Medulla oblongata (tissue), 1 donor: ENCODE data around the gene ARSA.
"Not testable (repeated sequence)": the region's sequence is repeated elsewhere in the genome, so short reads cannot be mapped to it uniquely, and the experiment has no call there.

Source experiments
- DNase-seq: peaks from one replicate; pipeline ENCODE4 v3.0.0-alpha.2; 2015; ENCODE audit errors: extremely low spot score

ARSA gene

DNA sequence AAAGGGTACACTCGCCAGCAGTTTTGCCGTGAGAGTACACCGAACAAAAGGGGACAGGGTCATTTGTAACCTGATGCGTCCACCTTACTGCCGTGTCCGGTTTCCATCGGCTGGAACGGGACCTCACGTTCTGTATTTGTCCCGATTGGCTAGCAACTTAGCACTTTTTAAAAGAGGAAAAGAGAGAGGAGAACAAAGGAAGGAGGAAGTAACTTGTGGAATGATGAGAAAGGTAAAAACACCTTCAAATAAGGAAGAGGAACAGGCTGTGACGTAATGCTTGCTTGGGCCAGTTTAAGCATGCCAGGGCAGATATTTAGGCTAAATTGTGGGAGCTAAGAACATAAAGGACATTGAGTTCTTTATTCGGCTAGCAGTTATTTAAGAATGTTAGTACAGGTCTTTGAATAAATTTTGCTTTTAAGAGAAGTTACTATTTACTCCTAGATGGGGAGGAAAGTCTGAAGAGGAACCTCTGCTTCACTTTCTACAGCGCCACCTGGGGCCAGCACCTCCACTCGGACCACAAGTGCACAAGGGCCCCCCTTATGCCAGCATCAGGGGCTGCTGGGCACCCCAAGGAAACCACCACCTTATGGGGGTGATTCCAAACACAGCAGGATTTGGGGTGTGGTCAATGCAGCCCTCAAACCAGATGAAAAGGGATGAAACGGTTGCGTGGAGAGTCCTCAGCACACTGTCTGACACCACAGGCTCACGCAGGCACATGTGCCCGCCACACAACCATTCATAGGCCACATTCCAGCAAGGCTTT lies 5.8 kb downstream of the ARSA start:
- DNase-seq, result no peak

DNA sequence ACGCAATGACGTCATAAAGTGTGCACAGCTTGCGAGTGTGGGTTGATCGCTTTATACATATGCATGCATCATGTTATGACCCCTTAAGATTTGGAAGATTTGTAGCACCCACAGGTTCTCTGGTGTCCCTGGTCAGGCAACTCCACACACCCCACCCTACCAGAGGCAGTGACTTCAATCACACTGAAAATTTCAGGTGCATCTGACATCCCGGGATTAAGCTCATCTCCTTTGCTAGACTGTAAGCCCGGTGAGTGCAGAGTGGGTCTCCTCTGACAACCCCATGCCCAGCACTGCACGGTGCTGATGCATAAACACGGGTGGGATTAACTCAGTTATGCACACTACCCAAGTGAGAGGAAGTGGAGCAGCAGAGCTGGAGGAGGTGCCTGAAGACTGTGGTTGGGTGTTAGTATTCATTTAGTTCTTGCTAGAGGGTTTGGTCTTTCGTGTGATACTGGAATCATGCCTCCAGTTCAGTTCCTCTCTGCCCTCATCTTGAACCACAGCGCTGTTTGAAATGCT lies 6.5 kb downstream of the ARSA start:
- peak; percentile 30 for DNase-seq

DNA sequence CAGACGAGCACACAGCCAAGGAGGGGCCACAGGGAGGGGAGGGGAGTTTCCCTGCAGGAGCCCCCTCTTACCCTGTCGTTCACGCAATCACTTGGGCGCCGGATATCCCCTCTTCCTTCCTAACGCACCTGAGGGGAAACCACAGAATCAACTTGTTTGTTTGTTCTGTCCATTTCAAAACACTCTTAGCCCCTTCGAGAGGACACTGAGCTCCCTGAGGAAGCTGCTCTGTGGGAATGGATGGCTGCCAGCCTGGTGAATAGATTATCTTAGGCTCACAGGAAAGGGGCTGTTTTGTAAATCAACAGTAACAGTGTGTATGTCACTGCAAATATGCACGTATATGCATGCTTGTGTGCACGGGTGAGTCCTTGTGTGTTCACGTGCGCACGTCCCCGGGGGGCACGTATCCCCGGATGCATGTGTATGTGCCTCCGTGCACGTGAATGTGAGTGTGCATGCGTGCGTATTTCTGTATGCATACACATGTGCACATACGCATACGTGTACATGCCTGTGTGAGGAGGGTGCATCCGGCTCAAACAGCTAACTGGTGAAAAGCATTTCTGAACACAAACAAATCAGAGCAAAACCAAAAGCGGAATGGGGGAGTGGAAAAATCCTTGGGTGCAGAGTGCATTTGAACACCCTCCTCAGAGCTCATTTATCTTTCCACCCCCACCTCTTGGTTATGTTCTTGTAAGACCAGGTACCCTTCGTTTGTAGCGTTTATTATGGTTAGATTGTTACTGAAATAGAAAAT lies 7.2 kb downstream of the ARSA start:
- DNase-seq, result peak; percentile 88

DNA sequence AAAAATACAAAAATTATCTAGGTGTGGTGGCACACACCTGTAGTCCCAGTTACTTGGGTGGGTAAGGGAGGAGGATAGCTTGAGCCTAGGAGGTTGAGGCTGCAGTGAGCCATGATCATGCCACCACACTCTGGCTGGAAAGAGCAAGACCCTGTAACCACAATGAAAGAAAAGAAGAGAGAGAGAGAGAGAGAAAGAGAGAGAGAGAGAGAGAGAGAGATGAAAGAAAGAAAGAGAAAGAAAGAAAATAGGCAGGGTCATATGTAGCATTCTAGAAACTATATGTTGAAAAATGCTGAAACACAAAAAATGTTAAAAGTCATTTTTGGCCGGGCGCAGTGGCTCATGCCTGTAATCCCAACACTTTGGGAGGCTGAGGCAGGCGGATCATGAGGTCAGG lies 13.7 kb downstream of the ARSA start:
- DNase-seq, result not testable (repeated sequence)

DNA sequence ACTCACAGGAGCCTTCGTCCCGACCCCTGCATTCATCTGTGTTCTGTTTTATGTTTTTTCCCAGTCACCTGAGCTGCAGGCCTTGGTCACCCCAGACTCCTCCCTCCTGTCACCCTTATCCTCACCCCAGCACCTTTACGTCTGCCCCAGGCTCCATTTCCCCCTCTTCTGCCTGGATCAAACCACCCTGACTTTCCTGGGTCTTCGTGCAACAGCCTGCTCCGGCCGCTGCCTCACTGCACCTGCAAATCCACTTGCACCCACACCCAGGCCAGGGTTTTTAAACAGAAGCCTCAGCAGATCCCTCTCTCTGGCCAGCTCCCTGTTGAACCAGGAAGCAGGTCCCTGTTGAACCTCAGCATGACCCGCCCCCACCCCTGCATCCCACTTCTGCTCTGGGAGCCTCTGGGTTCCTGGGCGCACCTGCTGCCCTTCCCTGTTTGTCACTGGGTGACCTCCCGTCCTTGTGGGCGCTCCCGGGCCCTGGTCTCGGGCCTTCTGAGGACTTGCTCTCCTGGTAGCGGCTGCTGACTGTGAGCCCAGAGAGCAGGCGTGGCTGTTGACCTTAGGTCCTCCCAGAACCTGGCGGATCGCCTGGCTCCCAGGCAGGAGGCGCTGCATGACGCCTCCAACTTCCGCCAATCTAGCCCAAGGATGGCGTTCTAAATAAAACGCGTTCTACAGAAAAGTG lies 14.5 kb downstream of the ARSA start:
- no peak for DNase-seq

DNA sequence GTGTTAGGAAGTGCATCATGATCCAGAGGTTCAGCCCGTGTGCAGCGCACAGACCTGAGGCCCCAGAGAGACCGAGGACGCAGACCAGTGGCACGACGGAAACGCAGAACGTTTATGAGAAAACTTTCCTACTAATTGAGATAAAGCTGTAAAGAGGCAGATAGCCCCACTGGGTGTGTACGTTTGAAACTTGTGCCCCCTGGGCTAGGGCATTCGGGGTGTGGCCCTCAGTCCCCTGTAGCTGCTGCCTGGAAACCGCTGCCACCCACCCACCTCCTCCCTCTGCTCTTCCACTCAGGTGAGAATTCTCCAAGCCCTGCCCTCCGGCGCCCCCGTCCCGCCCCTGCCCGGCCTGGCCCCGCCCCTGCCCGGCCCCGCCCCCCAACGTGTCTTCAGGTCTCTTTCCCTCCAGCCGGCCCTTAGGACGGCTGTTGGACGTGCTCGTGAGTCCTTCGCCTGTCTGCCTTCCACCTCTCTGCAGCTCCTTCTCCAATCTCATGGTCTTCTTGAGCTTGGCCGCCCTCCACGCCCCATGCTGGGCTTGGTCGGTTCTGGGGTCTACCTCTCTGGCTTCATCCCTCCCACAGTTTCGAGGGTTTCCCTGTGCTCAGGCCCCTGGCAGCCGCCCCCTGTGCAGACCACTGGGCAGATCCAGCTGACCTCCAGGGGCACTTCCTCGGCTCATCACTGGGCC lies 15.3 kb downstream of the ARSA start:
- DNase-seq, result no peak

DNA sequence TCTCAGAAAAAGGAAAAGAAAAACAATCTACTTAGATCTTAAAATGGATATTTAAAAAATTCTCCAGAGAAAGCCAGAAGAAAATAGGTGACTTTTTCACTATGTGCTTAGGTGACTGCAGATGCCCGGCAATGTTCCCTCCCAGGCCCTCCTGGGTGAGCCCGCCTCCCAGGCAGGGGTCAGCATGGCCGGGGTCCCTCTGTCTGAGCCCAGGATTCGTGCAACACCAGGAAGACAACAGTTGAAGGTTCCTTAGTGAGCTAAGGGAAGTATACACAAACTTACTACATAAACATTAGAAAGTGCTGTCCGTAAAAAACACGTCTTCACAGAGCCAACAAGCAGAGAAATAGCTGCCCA lies 15.8 kb downstream of the ARSA start:
- no peak for DNase-seq

DNA sequence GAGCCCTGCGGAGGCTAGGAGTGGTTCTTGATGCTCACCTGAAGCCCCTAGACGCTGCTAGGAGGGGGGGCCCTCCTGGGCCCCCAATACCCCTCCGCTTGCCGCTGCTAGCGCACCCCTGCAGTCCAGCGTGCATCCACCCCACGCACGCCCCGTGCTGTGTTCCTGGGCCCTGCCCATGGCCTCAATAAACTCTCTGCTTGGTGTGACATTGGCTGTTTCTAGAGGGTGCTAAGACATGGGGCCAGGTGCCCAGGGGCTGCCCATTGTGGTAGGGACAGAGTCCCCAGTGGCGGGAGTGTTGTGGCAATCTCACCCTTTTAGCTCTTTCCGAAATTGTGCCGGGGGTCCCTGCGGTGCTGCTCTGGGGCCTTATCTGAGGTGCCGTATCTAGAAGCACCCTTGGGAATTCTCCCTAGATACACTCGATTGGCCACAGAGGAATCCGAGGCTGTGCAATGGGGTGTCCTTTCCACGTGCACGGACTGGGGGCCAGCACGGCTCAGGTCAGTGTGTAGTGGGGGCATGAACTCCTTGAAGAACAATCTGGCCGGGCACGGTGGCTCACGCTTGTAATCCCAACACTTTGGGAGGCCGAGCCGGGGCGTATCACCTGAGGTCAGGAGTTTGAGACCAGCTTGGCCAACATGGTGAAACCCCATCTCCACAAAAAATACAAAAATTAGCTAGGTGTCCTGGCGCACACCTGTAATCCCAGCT lies 16.5 kb downstream of the ARSA start:
- DNase-seq, result no peak

DNA sequence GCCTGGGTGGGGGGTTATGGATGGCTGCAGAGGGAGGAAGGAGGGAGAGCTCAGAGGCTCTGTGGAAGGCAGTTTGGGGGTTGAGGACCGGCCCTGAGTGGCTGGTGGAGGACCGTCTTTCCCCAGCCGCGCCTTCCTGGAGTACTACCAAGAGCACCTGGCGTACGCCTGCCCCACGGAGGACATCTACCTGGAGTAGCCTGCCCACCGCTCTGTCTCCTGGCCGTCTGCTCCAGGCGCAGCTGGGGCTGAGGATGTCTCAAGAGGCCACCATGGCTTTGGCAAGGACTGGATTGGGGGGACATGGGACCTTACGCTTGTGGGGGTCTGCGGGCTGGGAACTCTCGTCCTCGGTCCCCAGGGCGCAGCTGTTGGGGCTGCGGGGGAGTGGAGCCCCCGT lies 17.4 kb downstream of the ARSA start:
- DNase-seq, result no peak

DNA sequence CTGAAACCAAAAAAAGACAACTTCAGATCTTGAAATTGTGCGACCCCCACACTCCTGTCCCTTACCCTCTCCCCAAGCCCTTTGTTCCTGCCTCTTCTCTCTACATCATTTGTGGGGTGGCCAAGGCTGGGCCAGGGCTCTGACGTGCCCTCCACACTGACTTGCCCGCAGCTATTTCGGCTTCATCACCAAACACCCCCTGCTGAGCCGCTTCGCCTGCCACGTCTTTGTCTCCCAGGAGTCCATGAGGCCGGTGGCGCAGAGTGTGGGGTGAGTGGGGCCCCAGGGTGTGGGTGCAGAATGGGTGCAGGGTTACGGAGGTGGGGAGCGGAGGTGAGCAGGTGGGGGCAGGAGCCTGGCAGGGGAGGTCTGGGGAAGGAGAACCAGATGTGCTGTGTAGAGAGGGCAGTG lies 17.9 kb downstream of the ARSA start:
- DNase-seq, result no peak

DNA sequence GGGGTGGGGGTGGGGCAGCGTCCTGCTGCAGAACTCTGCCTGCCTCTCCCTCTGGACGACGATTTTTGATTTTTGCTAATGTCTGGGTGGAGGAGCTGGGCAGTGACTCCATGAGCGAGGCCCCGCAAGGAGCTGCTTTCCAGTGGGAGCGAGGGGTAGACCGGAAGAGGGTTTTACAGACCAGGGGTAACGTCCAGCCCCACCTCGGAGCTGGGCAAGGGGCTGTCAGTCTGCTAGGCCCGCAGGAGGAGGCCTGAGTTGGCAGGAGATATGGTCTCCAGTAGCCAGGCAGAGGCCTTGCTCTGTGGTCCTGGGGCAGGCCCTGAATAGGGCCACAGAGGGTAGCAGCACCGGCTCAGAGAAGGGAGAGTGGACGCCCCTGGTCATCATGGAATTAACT lies 18.4 kb downstream of the ARSA start:
- no peak for DNase-seq

DNA sequence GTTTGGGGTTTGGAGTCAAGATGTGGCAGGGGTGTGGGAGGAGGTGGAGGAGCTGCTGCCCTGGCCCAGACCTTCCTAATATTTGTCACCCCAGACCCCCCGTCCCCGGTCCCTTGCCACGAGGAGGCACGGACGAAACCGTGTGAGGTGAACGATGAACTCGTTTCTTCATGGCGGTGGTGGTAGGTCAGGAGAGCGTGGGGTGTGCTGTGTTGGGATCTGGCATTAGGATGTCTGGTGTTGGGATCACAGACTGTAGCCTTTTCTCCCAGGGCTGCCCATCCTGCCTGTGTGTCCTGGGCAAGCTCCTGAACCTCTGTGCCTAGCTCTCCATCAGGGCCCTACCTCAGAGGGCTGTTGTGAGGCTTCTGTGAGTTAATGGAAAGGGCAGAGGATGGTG lies 19.0 kb downstream of the ARSA start:
- DNase-seq, result no peak

DNA sequence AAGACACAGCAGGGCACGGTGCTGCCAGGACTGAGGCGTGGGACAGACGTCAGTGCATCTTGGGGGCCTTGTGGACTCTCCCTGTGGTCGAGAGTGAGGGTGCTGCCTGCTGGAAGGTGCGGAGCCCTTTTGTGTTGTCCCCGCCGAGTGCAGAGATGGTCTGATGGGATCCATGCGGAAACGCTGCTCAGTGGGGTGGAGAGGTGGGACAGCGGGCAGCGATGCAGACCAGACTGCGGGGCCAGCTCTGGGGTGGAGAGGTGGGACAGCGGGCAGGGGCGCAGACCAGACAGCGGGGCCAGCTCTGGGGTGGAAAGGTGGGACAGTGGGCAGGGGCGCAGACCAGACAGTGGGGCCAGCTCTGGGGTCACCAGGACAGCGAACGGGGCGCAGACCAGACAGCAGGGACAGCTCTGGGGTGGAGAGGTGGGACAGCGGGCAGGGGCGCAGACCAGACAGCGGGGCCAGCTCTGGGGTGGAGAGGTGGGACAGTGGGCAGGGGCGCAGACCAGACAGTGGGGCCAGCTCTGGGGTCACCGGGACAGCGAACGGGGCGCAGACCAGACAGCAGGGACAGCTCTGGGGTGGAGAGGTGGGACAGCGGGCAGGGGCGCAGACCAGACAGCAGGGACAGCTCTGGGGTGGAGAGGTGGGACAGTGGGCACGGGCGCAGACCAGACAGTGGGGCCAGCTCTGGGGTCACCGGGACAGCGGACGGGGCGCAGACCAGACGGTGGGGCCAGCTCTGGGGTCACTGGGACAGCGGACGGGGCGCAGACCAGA lies 19.7 kb downstream of the ARSA start:
- not testable (repeated sequence) for DNase-seq

DNA sequence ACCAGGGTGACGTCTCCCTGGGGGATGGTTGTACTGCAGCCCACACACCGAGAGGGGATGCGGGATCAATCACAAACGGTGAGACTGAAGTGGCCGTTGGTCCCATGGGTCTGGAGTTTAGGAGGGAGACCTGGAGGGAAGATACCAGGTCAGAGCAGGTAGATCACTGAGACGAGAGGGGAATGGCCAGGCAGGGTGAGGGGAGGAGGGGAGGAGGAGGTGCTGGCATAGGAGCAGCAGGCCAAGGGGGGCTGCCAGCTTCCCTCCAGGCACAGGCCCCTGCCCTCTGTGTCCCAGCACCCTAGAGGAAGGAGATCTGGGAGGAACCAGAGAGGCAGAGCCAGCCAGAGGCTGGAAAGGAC lies 20.3 kb downstream of the ARSA start:
- DNase-seq, result no peak

DNA sequence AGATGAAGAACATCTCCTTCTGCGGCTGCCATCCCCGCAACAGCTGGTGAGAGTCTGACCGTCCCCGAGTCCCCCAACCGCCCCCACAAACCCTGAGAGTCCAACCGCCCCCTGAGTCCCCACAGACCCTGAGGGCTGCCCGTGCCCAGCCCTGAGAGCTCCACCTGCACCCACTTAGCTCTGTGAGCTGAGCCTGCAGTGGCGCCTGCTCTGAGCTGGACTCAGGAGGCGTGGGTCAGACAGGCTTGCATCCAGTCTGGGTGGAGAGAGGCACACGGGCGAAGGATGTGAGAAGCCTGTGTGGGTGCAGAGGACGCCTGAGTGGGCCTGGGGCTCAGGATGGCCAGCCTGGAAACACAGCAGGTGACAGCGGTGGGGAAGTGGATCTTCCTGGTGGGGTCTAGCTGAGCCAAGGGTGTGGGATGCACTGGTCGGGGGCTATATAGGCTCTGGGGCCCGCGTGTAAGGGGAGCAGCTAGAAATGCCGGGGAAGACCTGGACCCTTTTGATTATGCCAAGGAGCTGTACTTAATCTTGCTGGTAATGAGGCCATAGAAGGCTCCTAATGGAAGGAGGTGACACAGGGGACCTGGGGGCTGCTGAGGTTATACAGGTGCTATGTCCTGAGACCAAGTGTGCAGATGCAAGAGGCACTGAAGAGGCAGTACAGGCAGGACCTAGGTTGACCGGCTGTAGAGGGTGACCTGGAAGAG lies 20.9 kb downstream of the ARSA start:
- DNase-seq, result no peak

DNA sequence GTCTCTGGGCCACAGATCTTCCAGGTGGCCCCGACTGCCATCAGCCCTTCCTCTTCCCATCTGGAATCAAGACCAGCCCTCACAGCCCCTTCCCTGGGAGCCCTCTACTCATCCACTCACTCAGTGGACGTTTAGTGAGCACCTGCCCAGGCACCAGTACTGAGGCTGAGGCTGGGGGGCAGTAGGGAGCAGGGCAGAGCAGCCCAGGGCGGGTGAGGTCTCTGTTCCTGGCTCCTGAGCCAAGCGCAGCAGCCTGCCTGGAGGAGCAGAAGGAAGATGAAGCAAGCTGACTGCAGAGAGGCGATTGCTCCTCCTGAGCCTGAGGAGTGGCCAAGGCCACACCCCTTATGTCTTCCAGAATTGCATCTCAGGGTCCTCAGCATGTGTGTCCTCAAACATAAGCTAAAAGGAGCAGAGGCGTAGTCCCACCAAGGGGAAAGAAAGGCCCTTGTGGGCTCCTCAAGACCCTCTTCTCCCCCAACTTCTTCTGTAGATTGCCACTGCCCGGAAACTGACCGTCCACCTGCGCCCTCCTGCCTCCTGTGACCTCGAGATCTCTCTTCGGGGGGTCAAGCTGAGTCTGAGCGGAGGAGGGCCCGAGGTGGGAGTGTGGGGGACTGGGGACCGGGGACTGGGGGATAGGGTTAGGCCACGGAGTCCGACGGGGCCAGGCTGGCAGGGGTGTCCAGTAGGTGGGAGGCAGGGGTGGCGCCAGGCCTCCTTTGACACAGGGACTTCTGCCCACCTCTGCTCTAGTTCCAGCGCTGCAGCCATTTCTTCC lies 21.6 kb downstream of the ARSA start:
- DNase-seq, result no peak

DNA sequence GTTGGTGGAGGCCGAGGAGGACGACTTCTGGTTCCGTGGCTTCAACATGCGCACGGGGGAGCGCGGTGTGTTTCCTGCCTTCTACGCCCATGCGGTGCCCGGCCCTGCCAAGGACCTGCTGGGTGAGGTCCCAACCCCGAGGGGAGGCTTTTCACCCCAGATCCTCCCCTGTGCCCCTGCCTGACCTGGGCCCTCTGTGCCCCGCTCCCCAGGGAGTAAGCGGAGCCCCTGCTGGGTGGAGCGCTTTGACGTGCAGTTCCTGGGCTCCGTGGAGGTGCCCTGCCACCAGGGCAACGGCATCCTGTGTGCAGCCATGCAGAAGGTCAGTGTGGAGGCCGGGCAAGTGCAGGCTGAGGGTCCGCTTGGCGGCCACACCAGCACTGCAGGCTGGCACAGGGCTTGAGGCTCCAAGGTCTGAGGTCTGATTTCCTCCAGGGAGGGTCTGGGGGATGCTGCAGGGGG lies 22.3 kb downstream of the ARSA start:
- DNase-seq, result no peak

DNA sequence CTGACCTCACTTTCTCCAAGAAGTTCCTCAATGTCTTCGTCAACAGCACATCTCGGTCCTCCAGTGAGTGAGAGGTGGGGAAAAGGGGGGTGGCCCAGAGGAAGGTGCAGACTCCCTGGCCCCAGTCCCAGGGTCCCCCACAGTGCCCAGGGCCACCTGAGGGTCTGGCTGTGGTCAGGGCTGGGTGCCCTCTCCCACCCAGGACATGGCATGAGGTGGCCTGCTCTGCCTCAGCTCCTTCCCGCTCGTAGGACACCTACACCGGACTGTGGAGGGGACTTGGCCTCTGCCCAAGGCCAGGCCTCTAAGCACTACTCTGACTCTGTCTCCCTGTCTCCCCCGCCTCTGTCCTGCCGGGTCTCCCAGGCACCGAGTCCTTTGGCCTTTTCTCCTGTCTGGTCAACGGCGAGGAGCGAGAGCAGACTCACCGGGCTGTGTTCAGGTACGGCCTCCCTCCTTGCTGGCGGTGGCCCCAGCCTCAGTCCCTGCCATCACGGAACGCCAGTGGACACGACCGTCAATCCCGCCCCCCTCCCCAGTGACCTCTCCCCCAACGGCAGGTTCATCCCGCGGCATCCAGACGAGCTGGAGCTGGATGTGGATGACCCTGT lies 22.8 kb downstream of the ARSA start:
- no peak for DNase-seq
